Measurements from ENCODE around the gene SLC8A3.

DNA sequence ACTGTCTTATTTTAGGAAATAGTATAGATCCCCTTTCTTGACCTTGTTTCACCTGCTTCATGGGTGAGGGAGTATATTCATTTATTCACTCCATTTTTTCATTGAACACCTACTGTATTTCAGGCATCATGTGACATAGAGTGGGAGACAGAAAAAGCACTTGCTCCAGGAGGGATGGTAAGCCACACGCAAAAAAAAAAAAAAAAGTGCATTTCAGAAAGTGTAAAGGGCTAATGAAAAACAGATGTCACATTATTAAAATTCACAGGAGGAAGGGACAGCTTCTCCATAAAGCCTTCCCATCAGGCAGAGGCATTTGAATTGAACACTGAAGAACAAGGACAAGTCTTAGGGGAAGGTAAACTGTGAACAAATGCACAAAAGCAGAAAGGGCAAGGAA lies 7.5 kb downstream of the SLC8A3 start:
- TF ChIP-seq CTCF (IDR thresholded peaks at IDR 0.05), result no peak
- no peak for TF ChIP-seq POLR2A (IDR thresholded peaks at IDR 0.05)
